ENCODE results near the gene ARHGEF16.

Gene ARHGEF16

DNA sequence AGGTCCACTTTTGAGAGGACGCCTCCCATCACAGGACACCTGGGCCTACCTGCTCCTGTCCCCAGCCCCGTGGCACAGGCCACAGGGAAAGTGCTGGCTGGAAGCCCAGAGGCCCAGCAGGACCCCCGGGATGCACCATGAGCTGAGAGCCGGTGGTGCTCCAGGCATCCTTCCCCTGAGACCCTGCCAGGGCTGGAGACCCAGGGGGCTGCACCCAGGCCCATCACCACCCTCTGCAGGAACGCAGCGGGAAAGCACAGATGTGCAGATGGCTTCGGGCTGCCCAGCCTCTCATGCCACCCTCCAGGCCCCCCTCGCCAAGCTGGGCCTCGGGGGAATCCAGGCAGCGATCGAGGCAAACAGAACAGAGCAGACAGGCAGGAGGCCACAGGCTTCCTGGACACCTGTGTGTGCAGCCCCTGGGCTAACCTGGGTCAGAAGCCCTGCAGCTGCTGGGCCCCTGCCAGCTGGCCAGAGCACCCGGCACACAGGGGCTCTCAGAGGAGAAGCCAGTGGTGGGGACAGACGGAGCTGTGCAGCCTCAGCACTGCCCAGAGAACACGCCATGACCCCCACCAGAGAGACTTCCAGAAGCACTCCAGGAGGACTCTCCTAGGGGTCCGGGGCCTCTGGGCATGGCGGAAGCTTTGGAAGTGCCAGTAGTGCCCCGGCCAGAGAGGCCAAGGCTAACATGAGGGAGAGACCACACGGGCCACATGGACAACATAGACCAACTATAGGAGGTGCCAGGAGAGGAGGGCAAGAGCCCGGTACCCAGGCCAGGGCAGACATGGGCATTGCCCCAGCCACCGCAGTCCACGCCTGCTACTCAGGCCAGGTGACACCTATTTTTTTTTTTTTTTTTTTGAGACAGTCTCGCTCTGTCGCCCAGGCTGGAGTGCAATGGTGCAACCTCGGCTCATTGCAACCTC is 71.4 kb downstream of the ARHGEF16 start:
- TF ChIP-seq, protein P1, sequence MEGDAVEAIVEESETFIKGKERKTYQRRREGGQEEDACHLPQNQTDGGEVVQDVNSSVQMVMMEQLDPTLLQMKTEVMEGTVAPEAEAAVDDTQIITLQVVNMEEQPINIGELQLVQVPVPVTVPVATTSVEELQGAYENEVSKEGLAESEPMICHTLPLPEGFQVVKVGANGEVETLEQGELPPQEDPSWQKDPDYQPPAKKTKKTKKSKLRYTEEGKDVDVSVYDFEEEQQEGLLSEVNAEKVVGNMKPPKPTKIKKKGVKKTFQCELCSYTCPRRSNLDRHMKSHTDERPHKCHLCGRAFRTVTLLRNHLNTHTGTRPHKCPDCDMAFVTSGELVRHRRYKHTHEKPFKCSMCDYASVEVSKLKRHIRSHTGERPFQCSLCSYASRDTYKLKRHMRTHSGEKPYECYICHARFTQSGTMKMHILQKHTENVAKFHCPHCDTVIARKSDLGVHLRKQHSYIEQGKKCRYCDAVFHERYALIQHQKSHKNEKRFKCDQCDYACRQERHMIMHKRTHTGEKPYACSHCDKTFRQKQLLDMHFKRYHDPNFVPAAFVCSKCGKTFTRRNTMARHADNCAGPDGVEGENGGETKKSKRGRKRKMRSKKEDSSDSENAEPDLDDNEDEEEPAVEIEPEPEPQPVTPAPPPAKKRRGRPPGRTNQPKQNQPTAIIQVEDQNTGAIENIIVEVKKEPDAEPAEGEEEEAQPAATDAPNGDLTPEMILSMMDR (IDR thresholded peaks at IDR 0.05; ENCODE audit: low read depth, low read length, missing control alignments), result no peak
- H3K4me3 ChIP-seq (replicated peaks; ENCODE audit: low read depth, low read length), result no peak overlapping the region
- no peak for DNase-seq (ENCODE audit: extremely low read depth, low read depth)

DNA sequence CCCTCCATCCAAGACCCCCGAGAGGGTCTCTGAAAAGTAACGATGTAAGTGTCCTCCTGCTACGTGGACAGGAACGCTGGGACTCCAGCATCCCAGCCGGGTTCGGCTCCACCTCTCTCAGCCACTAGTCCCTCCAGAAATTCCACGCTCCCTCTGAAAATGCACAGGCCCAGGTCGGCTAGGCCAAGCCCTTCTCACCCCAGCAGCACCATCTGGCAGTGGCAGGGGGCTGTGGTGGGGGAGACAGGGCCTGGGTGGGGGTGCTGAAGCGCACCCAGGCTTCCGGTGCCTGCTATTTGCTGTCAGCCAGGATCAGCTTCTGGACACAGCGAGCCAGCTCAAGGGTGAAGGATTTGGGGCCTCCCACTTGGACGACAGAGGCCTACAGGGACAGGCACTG is 73.3 kb downstream of the ARHGEF16 start:
- no peak overlapping the region for H3K4me3 ChIP-seq (replicated peaks; ENCODE audit: low read depth, low read length)
- DNase-seq (ENCODE audit: extremely low read depth, low read depth), result no peak
- TF ChIP-seq, protein P1 (IDR thresholded peaks at IDR 0.05; ENCODE audit: low read depth, low read length, missing control alignments), result no peak

DNA sequence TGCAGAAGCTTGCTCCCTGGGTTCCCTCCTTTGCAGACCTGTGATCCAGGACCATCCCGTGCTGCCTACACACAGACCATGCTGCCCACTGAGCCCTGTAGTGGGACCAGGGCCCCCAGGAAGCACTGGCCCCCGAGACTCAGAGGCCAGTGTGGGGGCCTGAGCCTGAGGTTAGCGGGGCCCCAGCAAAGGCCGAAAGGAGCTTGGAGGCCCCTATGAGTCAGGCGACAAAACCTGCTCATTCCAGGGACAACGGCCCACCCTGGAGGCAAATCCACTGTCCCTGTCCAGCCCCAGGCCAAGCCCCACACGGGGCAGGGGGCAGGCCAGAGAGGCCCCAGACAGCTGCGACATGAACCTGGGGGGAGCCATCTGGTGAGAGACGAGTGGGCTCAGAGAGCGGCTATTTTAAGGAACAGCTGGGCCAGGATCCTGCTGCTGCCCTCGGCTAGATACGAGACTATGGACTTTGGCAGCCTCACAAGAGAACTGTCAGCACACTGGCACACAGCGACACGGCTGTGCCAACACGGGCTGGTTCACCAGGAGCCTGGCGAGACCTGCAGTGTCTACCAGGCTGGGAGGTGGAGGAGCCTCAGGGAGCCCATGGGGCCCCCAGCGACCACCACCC is 74.7 kb downstream of the ARHGEF16 start:
- no peak overlapping the region for H3K4me3 ChIP-seq (replicated peaks; ENCODE audit: low read depth, low read length)
- no peak for DNase-seq (ENCODE audit: extremely low read depth, low read depth)
- TF ChIP-seq, protein P1 (IDR thresholded peaks at IDR 0.05; ENCODE audit: low read depth, low read length, missing control alignments), result no peak

DNA sequence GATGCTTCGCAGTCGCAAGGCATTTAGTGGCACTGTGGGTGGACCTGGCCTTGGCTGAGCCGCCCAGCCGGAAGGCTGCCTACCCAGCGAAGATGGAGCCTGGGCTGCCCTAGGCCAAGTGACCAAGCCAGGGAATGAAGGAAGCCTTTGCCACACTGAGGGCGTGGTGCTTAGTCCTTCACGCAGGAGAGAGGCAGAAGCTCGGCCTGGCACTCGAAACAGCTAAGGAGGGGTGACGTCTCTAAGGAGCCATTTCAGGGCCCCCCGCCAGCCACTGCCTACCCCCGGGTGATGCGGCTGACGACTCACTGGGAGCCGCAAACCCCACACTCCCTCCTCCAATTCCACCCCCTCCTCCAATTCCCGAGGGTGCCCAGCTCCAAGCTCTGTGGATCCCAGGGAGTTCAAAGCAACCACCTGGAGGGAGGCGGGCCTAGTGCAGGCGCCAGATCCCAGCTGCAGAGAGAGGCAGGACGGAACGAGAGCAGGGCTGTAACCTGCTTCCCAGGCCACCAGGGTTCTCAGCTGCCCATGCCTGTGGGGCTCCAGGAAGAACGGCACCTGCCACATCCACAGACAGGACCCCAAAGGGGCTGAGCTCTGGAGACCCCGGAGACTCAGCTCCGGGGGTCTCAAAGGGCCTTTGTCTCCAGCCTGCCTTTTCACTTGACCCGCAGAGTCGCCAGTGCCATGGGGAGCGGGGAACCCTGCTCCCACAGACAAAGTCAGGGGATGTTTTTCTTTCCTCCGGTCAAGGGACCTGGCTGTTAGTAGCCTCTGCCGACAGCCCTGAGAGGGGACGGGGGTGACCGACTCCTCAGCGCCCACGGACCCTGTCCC is 75.8 kb downstream of the ARHGEF16 start:
- no peak for DNase-seq (ENCODE audit: extremely low read depth, low read depth)
- peak overlapping the region; percentile 45 for H3K4me3 ChIP-seq (replicated peaks; ENCODE audit: low read depth, low read length)
- TF ChIP-seq, protein P1 (IDR thresholded peaks at IDR 0.05; ENCODE audit: low read depth, low read length, missing control alignments), result no peak
